Urothelium cell line (cell line): Measurements from ENCODE around the gene DRAP1.

Experiments
- DNase-seq: peaks from one replicate; pipeline ENCODE4 v3.0.0; 2011; ENCODE audit warnings: low spot score, mixed read lengths
- FAIRE-seq: peaks from 2 replicates; lab custom pipeline; 2011; peaks lifted over from hg19 to GRCh38; lab: Jason Lieb, UNC

DRAP1 gene

DNA sequence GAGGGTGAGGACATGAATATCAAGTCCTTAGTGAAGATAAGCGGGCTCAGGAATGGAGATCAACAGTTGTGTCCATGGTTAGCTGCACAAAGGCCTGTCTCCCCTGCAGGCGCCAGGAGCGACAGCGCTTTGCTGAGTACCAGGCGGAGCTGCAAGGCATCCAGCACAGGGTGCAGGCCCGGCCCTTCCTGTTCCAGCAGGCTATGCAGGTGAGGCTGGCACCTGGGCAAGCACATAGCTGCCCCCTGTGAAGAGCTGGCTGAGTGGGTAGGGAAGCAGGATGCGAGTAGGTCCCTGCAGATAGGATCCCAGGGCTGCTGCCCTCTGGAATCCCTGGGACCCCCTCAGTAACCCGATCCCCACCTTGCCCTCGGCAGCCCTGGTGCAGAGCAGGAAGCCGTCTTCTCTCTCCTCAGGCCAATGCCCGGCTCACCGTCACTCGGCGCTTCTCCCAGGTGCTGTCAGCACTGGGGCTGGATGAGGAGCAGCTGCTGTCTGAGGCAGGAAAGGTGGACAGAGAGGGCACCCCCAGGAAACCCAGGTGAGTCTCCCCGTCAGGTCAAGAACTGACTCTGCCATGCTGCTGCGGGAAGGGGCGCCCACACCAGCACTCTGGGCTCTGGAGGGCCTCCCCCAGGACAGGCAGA lies 39.7 kb downstream of the DRAP1 start:
- FAIRE-seq (no peak), DNase-seq (no peak)

DNA sequence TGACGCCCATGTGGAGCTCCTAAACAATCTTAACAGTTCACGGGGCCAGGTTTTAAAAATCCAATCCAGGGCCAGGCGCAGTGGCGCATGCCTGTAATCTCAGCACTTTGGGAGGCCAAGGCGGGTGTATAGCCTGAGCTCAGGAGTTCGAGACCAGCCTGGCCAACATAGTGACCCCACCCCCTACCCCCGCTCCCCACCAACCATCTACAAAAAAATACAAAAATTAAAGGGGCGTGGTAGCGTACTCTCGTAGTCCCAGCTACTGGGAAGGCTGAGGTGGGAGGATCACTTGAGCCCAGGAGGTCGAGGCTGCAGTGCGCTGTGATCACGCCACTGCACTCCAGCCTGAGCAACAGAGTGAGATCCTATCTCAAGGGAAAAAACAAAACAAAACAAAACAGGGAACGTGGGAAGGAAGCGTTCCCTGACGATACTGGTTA lies 41.6 kb downstream of the DRAP1 start:
- no peak for FAIRE-seq
- DNase-seq, result no peak

GRCh38 chr11:65961267-65962140 lies 42.3 kb downstream of the DRAP1 start, which contains the start of gene SART1:
Gene SART1 (plus strand): TSS chr11:65961734. CDS start chr11:65961781, 47 bp downstream.
- DNase-seq (peak; percentile 99), FAIRE-seq (no peak)

DNA sequence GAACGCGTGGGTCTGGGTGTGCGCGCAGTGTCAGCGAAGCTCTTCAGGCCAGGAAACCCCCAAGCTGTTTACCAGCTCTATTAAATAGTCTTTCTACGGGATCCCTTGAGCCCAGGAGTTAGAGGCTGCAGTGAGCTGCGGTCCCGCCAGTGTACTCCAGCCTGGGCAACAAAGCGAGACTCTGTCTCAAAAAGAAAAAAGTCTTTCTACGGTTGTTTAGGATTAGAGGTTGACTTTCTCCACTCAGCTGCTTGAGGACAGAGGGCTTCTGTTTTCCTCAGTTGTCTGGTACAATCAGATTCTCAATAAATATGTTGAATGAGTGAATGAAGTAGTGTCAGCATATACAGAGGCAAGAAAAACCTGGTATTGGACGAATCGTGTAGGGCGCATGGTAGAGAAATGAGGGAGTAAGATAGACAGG lies 42.9 kb downstream of the DRAP1 start:
- no peak for FAIRE-seq
- DNase-seq, result no peak

- DNase-seq, result no peak
- no peak for FAIRE-seq
These were observed 45.7 kb downstream of the DRAP1 start for GRCh38 chr11:65964906-65965305.

- FAIRE-seq, result no peak
- no peak for DNase-seq
These were observed 46.9 kb downstream of the DRAP1 start for GRCh38 chr11:65965986-65966762.

GRCh38 chr11:65967329-65967934 lies 48.2 kb downstream of the DRAP1 start:
- DNase-seq (no peak), FAIRE-seq (no peak)

DNA sequence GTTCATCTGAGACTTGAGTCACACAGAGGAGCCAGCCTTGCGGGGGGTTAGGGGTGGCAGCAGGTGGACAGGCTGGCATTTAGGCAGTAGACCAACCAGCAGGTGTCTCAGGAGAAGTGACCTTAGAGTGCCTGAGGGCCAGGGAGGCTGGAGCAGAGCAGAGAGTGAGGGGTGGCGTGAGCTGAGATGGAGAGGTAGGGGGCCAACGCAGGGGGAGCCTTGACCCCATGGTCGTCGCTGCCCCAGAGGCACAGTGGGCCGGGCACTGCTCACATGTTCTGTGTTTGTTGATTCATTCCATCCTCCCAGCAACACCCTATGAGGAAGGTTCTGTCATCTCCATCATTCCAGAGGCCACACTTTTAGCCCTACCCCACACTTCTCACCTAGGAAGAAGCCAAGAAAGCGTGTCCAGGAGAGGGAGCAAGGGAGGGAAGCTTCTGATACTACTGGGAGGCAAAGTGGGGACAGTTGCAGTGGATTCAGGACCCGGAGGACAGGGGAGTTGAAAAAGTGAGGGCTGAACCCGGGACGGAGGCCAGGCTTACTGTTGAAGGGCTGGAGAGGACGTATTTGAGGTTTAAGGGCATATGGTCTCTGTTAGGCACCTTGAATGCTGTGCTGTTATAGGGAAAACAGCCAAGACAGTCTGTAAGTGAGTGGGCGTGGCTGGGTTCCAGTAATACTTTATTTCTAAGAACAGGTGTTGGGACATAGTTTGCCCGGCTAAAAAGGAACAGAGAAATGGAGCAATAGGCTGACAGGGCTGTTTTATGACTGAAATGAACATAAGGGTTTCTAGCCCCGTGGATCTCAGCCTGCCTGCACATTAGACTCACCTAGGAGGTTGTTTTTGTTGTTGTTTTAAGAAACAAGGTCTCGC lies 49.6 kb downstream of the DRAP1 start:
- DNase-seq (no peak), FAIRE-seq (no peak)
